ENCODE data around the gene SEC16B. TPM values are rescaled to one million over a fixed set of nuclear protein-coding genes. Genes with fewer than 3 reads are reported as not detected.

Gene SEC16B
- total RNA-seq, 4 donors from 2014 or later: 5.1 to 89.8 (median 15.2) TPM

DNA sequence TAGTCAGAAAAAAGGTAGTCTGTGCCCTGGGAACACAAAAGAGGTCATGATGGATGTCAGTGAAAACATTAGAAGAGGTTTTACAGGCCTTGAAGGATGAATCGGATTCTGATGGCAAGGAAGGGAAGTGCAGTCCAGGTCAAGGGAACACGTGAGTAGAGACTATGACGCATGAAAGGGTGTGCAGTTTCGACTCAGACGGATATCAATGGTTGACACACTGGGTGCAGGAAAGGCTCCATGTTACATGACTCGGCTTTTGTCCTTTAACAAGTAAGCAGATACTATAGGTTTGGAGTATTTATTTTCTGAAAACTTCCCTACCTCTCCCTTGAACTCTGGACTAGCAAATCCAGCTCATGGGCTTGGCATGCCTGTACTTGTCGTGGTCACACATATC lies 55.3 kb downstream of the SEC16B start:
- Histone ChIP-seq H3K4me1 (no peaks in the 10 kb centered on the region), H3K4me3 (no peak overlapping the region), H3K36me3 (no peaks in the 10 kb centered on the region), H3K27me3 (peaks cover 4% of the 10 kb centered on the region), H3K27ac (no peak overlapping the region), H3K9me3 (no peaks in the 10 kb centered on the region)
- 81 to 84% methylated on average over 4 to 7 of the region's 7 CpGs for WGBS, 2 donors (ENCODE audit: low coverage in 1 of 2)
- TF ChIP-seq POLR2A (IDR thresholded peaks at IDR 0.05) (no peak), EP300 (IDR thresholded peaks at IDR 0.05; ENCODE audit: low read depth) (no peak), POLR2AphosphoS5 (IDR thresholded peaks at IDR 0.05) (no peak)
- TF ChIP-seq, protein P1, sequence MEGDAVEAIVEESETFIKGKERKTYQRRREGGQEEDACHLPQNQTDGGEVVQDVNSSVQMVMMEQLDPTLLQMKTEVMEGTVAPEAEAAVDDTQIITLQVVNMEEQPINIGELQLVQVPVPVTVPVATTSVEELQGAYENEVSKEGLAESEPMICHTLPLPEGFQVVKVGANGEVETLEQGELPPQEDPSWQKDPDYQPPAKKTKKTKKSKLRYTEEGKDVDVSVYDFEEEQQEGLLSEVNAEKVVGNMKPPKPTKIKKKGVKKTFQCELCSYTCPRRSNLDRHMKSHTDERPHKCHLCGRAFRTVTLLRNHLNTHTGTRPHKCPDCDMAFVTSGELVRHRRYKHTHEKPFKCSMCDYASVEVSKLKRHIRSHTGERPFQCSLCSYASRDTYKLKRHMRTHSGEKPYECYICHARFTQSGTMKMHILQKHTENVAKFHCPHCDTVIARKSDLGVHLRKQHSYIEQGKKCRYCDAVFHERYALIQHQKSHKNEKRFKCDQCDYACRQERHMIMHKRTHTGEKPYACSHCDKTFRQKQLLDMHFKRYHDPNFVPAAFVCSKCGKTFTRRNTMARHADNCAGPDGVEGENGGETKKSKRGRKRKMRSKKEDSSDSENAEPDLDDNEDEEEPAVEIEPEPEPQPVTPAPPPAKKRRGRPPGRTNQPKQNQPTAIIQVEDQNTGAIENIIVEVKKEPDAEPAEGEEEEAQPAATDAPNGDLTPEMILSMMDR (IDR thresholded peaks at IDR 0.05): no peak
- intact Hi-C loops (cut with DNase I; ENCODE audit: low total_unique reads): no loop called here
- no peak for DNase-seq
- in situ Hi-C loops (cut with MboI; ENCODE audit: low pct_ligation_motif_present in 1 of 4, low pct_unique_long_range_greater_than_20kb in 1 of 4, low sequenced_read_pairs in 3 of 4): loop anchor here in 1 of 4 donors (25.0 kb wide), 1 partner anchor 477 kb away; no protein-coding TSS in a partner anchor

DNA sequence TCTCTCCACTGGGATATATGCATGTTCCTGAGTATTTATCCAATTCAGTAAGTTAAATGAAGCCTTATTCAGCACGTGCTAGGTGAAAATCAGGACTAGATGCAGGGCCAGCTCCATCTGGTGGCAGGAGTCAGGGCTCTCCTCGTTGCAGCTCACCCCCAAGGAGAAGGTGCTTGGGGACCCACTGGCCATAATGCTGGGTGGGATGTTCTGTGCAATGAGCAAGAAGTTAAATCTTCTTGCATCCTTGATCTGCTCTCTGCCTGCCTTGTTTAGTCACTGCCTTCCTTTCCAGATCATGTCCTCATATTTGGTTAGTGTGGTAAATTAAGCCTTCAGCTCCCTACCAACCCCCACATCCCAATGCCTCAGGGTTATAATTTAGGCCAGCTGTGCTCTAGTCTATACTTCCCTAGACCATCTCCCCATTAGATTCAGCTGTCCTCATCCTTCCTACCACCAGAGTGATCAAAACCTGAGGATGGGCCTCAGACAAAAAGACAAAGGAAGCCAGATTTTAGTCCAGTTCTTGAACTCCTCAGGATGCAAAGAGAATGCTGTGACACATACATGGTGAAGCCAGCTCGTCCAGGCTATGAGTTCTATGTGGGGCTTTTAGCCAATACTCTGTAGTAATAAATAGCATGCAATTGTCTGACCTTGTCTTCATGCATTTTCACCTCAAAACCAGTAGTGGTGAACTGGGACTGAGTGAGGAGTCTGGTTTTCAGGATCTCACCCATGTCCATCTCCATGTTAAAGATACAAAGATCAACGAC lies 55.9 kb downstream of the SEC16B start:
- TF ChIP-seq, protein P1 (IDR thresholded peaks at IDR 0.05): peak; percentile 28 to 63 (median 48)
- TF ChIP-seq POLR2AphosphoS5 (IDR thresholded peaks at IDR 0.05): no peak
- Histone ChIP-seq H3K27me3 (peaks cover 4% of the 10 kb centered on the region), H3K4me1 (no peaks in the 10 kb centered on the region), H3K36me3 (no peaks in the 10 kb centered on the region), H3K9me3 (no peaks in the 10 kb centered on the region), H3K27ac (no peak overlapping the region), H3K4me3 (no peak overlapping the region)
- 25 to 27% methylated on average over 1 to 4 of the region's 4 CpGs for WGBS, 2 donors (ENCODE audit: low coverage in 1 of 2)
- DNase-seq: peak; percentile 39
- in situ Hi-C loops (cut with MboI; ENCODE audit: low pct_ligation_motif_present in 1 of 4, low pct_unique_long_range_greater_than_20kb in 1 of 4, low sequenced_read_pairs in 3 of 4): loop anchor here in 1 of 4 donors (25.0 kb wide), 1 partner anchor 477 kb away; no protein-coding TSS in a partner anchor
- intact Hi-C loops (cut with DNase I; ENCODE audit: low total_unique reads): no loop called here

DNA sequence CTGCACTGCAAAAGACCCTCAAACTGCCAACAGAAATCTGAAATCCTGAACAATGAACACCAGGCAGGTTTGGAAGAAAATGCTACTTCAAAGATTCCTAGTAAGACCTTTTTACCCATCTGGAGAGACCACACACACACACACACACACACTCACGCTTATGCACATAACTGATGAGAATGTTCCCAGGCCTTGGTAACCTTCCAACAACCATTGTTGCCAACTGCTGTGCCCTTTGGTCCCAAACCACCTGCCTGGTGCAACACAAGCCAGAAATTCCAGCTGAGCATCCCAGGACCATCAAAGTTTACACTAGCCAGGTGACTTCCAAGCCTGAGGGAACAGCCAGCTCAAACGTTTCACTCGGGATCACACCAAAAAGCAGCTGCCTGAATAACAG lies 56.9 kb downstream of the SEC16B start:
- in situ Hi-C loops (cut with MboI; ENCODE audit: low pct_ligation_motif_present in 1 of 4, low pct_unique_long_range_greater_than_20kb in 1 of 4, low sequenced_read_pairs in 3 of 4): loop anchor here in 1 of 4 donors (25.0 kb wide), 1 partner anchor 476 kb away; no protein-coding TSS in a partner anchor
- TF ChIP-seq POLR2A (IDR thresholded peaks at IDR 0.05) (no peak), EP300 (IDR thresholded peaks at IDR 0.05; ENCODE audit: low read depth) (no peak), POLR2AphosphoS5 (IDR thresholded peaks at IDR 0.05) (no peak)
- TF ChIP-seq, protein P1 (IDR thresholded peaks at IDR 0.05): no peak
- intact Hi-C loops (cut with DNase I; ENCODE audit: low total_unique reads): no loop called here
- peaks cover 4% of the 10 kb centered on the region for H3K27me3 ChIP-seq
- no peak overlapping the region for H3K27ac ChIP-seq
- H3K36me3 ChIP-seq: no peaks in the 10 kb centered on the region
- H3K4me1 ChIP-seq: no peaks in the 10 kb centered on the region
- H3K9me3 ChIP-seq: no peaks in the 10 kb centered on the region
- 51% methylated on average over 3 of the region's 3 CpGs; no CpG with 5 or more reads in 1 of the 2 donors for WGBS, 2 donors (ENCODE audit: low coverage in 1 of 2)
- peak; percentile 61 for DNase-seq
- no peak overlapping the region for H3K4me3 ChIP-seq

DNA sequence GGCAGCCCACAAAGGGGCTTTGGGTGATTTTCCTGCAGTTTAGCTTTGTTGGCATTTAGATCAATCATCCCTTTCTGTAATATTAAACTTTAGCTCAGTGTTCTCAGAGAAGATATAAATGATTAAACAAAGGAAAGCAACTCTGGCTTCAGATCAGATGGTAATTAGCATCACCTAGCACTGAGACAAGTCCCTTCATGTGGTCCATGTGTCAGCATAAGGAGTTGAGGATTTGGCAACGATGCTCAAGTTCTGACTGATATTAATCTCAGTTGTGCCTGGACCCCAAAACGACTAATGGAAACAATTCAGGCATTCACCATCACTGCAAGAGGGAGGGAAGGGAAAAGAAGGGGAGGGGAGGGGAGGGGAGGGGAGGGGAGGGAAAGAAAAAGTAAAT lies 60.4 kb downstream of the SEC16B start:
- H3K4me3 ChIP-seq: no peak overlapping the region

More for the DNA sequence above, 60.4 kb downstream of the SEC16B start:
- peaks cover 4% of the 10 kb centered on the region for H3K27me3 ChIP-seq
- no peaks in the 10 kb centered on the region for H3K36me3 ChIP-seq
- no peaks in the 10 kb centered on the region for H3K4me1 ChIP-seq
- in situ Hi-C loops (cut with MboI; ENCODE audit: low pct_ligation_motif_present in 1 of 4, low pct_unique_long_range_greater_than_20kb in 1 of 4, low sequenced_read_pairs in 3 of 4): loop anchor here in 1 of 4 donors (25.0 kb wide), 1 partner anchor 472 kb away; no protein-coding TSS in a partner anchor
- no peak for DNase-seq
- TF ChIP-seq POLR2AphosphoS5 (IDR thresholded peaks at IDR 0.05): no peak
- TF ChIP-seq, protein P1 (IDR thresholded peaks at IDR 0.05): no peak
- no peak for TF ChIP-seq EP300 (IDR thresholded peaks at IDR 0.05; ENCODE audit: low read depth)
- no peak for TF ChIP-seq POLR2A (IDR thresholded peaks at IDR 0.05)
- no peaks in the 10 kb centered on the region for H3K9me3 ChIP-seq
- WGBS, 2 donors (ENCODE audit: low coverage in 1 of 2): 46 to 56% methylated on average over 2 of the region's 2 CpGs
- no peak overlapping the region for H3K27ac ChIP-seq
- intact Hi-C loops (cut with DNase I; ENCODE audit: low total_unique reads): no loop called here
